OCI-LY7 (cell line): ENCODE data around the gene CFDP1. TPM values are rescaled to one million over a fixed set of nuclear protein-coding genes. Genes with fewer than 3 reads are reported as not detected.
"Not testable (repeated sequence)": the region's sequence is repeated elsewhere in the genome, so short reads cannot be mapped to it uniquely, and the experiment has no call there.

ENCODE experiments used
- BruUV-seq: library from RNA; stranded (reverse); fragments of 400-500 nt; replicated peaks from 2 replicates; lab custom pipeline; 2021; lab: Mats Ljungman, UMichigan
- CTCF ChIA-PET: fragments of 300-600 bp; sonication (Branson Sonifier 250); formaldehyde crosslinking; loops from one replicate; lab custom pipeline; 2022; ENCODE audit warnings: antibody characterized with exemption; ENCODE audit not compliant: unreplicated experiment; lab: Charles Lee
- POLR2A ChIA-PET: fragments of 300-600 bp; sonication (Branson Sonifier 250); formaldehyde crosslinking; loops from one replicate; lab custom pipeline; 2022; ENCODE audit warnings: antibody characterized with exemption; lab: Charles Lee
- DNase-seq: peaks from one replicate; pipeline ENCODE4 v3.0.0-alpha.2; 2015; ENCODE audit warnings: low spot score
- H2AFZ ChIP-seq: fragments of 200-600 bp; sonication (generic), shearing (Covaris generic); 2 replicates; pipeline ENCODE4 v1.6.1; 2014; ENCODE audit warnings: mild to moderate bottlenecking, antibody characterized with exemption, low read length, moderate library complexity
- H3K27ac ChIP-seq: fragments of 200-600 bp; sonication (generic); 2 replicates; pipeline ENCODE4 v1.5.1; 2014; ENCODE audit warnings: mixed run types, low read depth, mild to moderate bottlenecking, moderate library complexity, low read length, inconsistent platforms; ENCODE audit not compliant: poor library complexity, severe bottlenecking
- H3K36me3 ChIP-seq: fragments of 200-600 bp; sonication (generic); 2 replicates; pipeline ENCODE4 v1.6.1; 2014; ENCODE audit warnings: mild to moderate bottlenecking, antibody characterized with exemption, low read length, moderate library complexity, mixed read lengths; ENCODE audit not compliant: insufficient read depth
- H3K4me1 ChIP-seq: fragments of 200-600 bp; sonication (generic); 2 replicates; pipeline ENCODE4 v1.5.1; 2014; ENCODE audit warnings: mild to moderate bottlenecking, low read length; ENCODE audit not compliant: insufficient read depth, poor library complexity, severe bottlenecking
- H3K4me2 ChIP-seq: fragments of 200-600 bp; sonication (generic); 2 replicates; pipeline ENCODE4 v1.6.1; 2014; ENCODE audit warnings: mild to moderate bottlenecking, low read length
- H3K4me3 ChIP-seq: fragments of 200-600 bp; sonication (generic); 2 replicates; pipeline ENCODE4 v1.5.1; 2014; ENCODE audit warnings: mild to moderate bottlenecking, low read depth, low read length; ENCODE audit not compliant: poor library complexity, severe bottlenecking
- H3K79me2 ChIP-seq: fragments of 200-600 bp; sonication (generic); 2 replicates; pipeline ENCODE4 v1.6.1; 2016; ENCODE audit warnings: low read depth, mild to moderate bottlenecking, low read length, moderate library complexity, mixed read lengths; ENCODE audit not compliant: insufficient read depth
- H3K9me2 ChIP-seq: fragments of 200-600 bp; sonication (generic); 2 replicates; pipeline ENCODE4 v1.6.1; 2016; ENCODE audit warnings: mild to moderate bottlenecking, low read length, mixed read lengths; ENCODE audit not compliant: insufficient read depth
- H3K9me3 ChIP-seq: fragments of 200-600 bp; sonication (generic); 2 replicates; pipeline ENCODE4 v1.6.1; 2014; ENCODE audit warnings: mild to moderate bottlenecking, mixed run types, low read length, mixed read lengths
- H4K20me1 ChIP-seq: fragments of 200-600 bp; sonication (generic); 2 replicates; pipeline ENCODE4 v1.6.1; 2014; ENCODE audit warnings: mild to moderate bottlenecking, antibody characterized with exemption, low read length, moderate library complexity, mixed read lengths; ENCODE audit not compliant: insufficient read depth
- EZH2phosphoT487 ChIP-seq: fragments of 200-600 bp; sonication (generic); IDR thresholded peaks from 2 replicates; pipeline ENCODE4 v1.6.1; 2018; ENCODE audit warnings: low read depth, borderline replicate concordance, mild to moderate bottlenecking, mixed run types, antibody characterized with exemption, low read length, moderate library complexity, mixed read lengths
- intact Hi-C: fragments of 100-400 bp; cut with micrococcal nuclease; formaldehyde crosslinking; loops from one replicate; pipeline ENCODE4 v1.10.0; 2022; ENCODE audit not compliant: unreplicated experiment
- total RNA-seq, 2 experiments: library from RNA; depleted of rRNA in 1 of 2; stranded (reverse); fragments of >200 nt in 1 of 2; shearing (Covaris generic) in 1 of 2; gene quantifications; 2 replicates each; pipeline ENCODE4 v1.2.3, GENCODE V29; 2014 to 2022
- TF ChIP-seq, protein P1 (sequence below): fragments of 200-600 bp; sonication (generic); conservative IDR thresholded peaks from 2 replicates; pipeline ENCODE4 v1.5.1; 2014; ENCODE audit warnings: mild to moderate bottlenecking, antibody characterized with exemption, low read length, moderate library complexity, mixed read lengths

Gene CFDP1
- total RNA-seq, 2 experiments from 2014 or later = 30.0 to 57.6 TPM

DNA sequence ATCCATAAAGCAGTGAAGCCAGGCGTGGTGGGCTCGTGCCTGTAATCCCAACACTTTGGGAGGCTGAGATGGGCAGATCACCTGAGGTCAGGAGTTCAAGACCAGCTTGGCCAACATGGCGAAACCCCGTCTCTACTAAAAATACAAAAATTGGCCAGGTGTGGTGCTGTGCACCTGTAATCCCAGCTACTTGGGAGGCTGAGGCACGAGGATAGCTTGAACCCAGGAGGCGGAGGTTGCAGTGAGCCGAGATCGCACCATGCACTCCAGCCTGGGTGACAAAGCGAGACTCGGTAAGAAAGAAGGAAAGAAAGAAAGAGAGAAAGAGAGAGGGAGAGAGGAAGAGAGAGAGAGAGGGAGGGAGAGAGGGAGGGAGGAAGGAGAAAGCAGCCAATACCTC lies 160.7 kb downstream of the CFDP1 start:
- DNase-seq, H3K9me3 ChIP-seq, H3K9me2 ChIP-seq, H3K4me3 ChIP-seq, H3K36me3 ChIP-seq, H3K79me2 ChIP-seq, H2AFZ ChIP-seq, POLR2A ChIA-PET, H3K4me1 ChIP-seq, CTCF ChIA-PET, H3K27ac ChIP-seq, H3K4me2 ChIP-seq, intact Hi-C loops, H4K20me1 ChIP-seq, BruUV-seq: not testable (repeated sequence)

DNA sequence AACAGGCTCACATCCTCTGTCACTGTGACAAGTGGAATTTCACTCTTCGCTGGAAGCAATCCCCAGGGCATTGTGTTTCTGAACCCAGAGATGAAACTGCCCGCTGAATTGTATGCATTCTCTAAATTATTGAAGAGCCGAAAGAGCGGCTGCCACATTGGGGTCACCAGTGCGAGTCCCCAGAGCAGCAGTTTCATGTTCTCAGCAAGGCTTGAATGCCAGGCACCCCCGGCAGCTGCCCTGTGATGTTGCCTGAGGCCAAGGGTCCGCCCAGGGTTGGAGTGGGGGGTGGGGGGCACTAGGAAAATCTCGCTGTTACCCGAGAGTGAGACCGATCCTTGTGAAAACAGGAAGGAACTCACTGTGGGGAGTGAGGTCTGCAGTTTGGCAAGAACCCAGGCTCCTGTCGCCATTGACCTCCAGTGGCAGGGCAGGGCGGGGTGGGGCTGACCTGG lies 161.2 kb downstream of the CFDP1 start:
- Histone ChIP-seq H3K36me3 (no peaks in the 10 kb centered on the region), H3K4me2 (no peak overlapping the region), H3K27ac (no peak overlapping the region), H3K79me2 (no peaks in the 10 kb centered on the region), H2AFZ (no peak overlapping the region), H3K9me2 (no peaks in the 10 kb centered on the region), H3K4me3 (no peak overlapping the region), H3K9me3 (no peaks in the 10 kb centered on the region), H3K4me1 (no peaks in the 10 kb centered on the region), H4K20me1 (no peaks in the 10 kb centered on the region)
- TF ChIP-seq EZH2phosphoT487 = no peak
- TF ChIP-seq, protein P1, sequence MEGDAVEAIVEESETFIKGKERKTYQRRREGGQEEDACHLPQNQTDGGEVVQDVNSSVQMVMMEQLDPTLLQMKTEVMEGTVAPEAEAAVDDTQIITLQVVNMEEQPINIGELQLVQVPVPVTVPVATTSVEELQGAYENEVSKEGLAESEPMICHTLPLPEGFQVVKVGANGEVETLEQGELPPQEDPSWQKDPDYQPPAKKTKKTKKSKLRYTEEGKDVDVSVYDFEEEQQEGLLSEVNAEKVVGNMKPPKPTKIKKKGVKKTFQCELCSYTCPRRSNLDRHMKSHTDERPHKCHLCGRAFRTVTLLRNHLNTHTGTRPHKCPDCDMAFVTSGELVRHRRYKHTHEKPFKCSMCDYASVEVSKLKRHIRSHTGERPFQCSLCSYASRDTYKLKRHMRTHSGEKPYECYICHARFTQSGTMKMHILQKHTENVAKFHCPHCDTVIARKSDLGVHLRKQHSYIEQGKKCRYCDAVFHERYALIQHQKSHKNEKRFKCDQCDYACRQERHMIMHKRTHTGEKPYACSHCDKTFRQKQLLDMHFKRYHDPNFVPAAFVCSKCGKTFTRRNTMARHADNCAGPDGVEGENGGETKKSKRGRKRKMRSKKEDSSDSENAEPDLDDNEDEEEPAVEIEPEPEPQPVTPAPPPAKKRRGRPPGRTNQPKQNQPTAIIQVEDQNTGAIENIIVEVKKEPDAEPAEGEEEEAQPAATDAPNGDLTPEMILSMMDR = no peak
- no TSS peak for BruUV-seq
- DNase-seq = no peak
- ChIA-PET POLR2A (no interaction called here), CTCF (no interaction called here)
- intact Hi-C loops = no loop called here

GRCh38 chr16:75271441-75272096 lies 161.7 kb downstream of the CFDP1 start:
- no peak for TF ChIP-seq EZH2phosphoT487
- TF ChIP-seq, protein P1 = no peak
- Histone ChIP-seq H3K9me3 (no peaks in the 10 kb centered on the region), H3K9me2 (no peaks in the 10 kb centered on the region), H3K4me1 (no peaks in the 10 kb centered on the region), H3K27ac (no peak overlapping the region), H3K4me3 (no peak overlapping the region), H3K4me2 (no peak overlapping the region), H4K20me1 (no peaks in the 10 kb centered on the region), H3K79me2 (no peaks in the 10 kb centered on the region), H3K36me3 (no peaks in the 10 kb centered on the region), H2AFZ (no peak overlapping the region)
- DNase-seq = no peak
- POLR2A ChIA-PET = no interaction called here
- intact Hi-C loops = no loop called here
- no TSS peak for BruUV-seq
- CTCF ChIA-PET = no interaction called here

DNA sequence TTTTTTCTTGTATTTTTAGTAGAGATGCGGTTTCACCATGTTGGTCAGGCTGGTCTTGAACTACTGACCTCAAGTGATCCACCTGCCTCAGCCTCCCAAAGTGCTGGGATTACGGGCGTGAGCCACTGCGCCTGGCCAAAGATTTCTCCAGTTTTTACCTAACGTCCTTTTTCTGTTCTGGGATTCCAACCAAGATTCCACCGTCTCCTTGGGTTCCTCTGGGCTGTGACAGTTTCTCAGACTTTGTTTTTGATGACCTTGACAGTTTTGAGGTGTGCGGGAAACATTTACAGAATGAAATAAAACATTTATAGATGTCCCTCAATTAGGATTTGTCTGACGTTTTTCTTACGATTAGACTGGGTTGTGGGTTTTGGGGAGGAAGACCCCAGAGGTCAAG lies 163.9 kb downstream of the CFDP1 start:
- H3K4me1 ChIP-seq, BruUV-seq, CTCF ChIA-PET, H3K9me3 ChIP-seq, POLR2A ChIA-PET, H4K20me1 ChIP-seq, DNase-seq, H3K9me2 ChIP-seq, H3K4me2 ChIP-seq, intact Hi-C loops, H3K79me2 ChIP-seq, H3K27ac ChIP-seq, H3K4me3 ChIP-seq, H2AFZ ChIP-seq, H3K36me3 ChIP-seq: not testable (repeated sequence)
